Fibroblast of lung (primary cell): Measurements from ENCODE around the gene SLC28A2.

Experiments used
- EZH2 ChIP-seq: IDR thresholded peaks from 2 replicates; pipeline ENCODE4 v1.5.1; 2012; ENCODE audit warnings: low read length, control low read depth, mild to moderate bottlenecking; ENCODE audit errors: missing control alignments
- TF ChIP-seq, protein P1 (sequence below), 2 donors: IDR thresholded peaks in 1 of 2; conservative IDR thresholded peaks in 1 of 2; 1 replicate in 1 of 2; 2 replicates in 1 of 2; pipeline ENCODE4 v1.5.1; 2011 to 2012; ENCODE audit warnings: low read length in 2 of 2, control low read depth in 1 of 2, inconsistent platforms in 1 of 2, low read depth in 1 of 2, mild to moderate bottlenecking in 1 of 2

DNA sequence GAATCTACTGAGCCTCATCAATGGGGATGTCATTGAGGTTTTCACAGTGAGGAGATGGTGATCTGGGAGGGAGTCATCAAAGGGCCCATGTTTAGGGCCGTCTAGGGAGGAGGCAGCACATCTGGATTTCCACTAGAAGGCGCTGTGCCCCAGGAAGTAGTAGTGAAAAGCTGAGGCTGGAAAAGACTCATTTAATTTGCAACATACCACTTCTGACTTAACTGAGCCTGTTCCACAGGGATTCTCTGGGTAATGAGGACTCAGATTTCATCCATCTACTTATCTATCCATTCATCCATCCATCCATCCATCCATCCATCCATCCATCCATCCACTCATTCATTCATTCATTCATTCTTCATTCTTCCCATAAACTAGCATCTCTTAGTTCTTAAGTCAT is 46.8 kb upstream of the SLC28A2 start:
- TF ChIP-seq, protein P1, sequence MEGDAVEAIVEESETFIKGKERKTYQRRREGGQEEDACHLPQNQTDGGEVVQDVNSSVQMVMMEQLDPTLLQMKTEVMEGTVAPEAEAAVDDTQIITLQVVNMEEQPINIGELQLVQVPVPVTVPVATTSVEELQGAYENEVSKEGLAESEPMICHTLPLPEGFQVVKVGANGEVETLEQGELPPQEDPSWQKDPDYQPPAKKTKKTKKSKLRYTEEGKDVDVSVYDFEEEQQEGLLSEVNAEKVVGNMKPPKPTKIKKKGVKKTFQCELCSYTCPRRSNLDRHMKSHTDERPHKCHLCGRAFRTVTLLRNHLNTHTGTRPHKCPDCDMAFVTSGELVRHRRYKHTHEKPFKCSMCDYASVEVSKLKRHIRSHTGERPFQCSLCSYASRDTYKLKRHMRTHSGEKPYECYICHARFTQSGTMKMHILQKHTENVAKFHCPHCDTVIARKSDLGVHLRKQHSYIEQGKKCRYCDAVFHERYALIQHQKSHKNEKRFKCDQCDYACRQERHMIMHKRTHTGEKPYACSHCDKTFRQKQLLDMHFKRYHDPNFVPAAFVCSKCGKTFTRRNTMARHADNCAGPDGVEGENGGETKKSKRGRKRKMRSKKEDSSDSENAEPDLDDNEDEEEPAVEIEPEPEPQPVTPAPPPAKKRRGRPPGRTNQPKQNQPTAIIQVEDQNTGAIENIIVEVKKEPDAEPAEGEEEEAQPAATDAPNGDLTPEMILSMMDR (conservative IDR thresholded peaks at IDR 0.05 in 1 of 2, IDR thresholded peaks at IDR 0.05 in 1 of 2; ENCODE audit: low read depth in 1 of 2, low read length in 2 of 2): peak; percentile 95 to 97
- TF ChIP-seq EZH2: no peak
